Measurements from ENCODE around the gene HDAC7.
"Not testable (repeated sequence)": the region's sequence is repeated elsewhere in the genome, so short reads cannot be mapped to it uniquely, and the experiment has no call there.

The HDAC7 gene

DNA sequence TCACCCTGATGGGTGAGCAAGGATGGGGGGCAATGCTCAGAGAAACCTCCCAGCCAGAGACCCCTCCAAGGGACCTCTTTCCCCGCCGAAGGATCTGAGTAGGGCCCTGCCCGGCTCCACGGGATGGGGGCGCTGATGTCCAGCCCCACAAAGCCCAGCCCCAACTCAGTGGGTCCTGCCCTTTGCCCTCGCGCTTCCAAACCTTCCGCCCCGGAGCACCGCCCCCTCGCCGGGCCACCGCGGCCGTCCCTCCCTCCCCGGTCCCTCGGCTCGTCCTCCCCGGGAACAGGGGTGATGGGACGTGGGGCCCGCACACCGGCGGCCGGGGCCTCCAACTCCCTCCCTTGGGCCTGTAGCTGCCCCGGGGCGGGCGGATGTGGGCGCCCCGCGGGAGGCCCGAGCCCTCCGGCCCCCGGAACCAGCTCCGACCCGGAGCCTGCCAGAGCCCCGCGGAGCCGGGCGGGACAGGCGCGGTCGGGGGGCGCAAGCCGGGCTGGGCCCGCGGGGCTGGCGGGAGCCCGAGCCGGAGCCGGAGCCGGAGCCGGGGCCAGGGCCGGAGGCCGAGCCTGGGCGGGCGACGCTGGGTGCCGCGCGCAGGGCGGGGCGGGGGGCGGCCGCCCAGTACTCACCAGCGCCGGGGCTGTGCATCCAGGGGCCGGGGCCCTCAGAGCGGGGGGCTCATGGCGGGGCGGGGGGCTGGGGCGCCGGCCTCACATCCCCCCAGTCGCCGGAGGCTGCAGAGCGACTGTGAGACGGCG, 386 bp downstream of the HDAC7 start:
- TF ChIP-seq, protein P1, sequence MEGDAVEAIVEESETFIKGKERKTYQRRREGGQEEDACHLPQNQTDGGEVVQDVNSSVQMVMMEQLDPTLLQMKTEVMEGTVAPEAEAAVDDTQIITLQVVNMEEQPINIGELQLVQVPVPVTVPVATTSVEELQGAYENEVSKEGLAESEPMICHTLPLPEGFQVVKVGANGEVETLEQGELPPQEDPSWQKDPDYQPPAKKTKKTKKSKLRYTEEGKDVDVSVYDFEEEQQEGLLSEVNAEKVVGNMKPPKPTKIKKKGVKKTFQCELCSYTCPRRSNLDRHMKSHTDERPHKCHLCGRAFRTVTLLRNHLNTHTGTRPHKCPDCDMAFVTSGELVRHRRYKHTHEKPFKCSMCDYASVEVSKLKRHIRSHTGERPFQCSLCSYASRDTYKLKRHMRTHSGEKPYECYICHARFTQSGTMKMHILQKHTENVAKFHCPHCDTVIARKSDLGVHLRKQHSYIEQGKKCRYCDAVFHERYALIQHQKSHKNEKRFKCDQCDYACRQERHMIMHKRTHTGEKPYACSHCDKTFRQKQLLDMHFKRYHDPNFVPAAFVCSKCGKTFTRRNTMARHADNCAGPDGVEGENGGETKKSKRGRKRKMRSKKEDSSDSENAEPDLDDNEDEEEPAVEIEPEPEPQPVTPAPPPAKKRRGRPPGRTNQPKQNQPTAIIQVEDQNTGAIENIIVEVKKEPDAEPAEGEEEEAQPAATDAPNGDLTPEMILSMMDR (IDR thresholded peaks at IDR 0.05; ENCODE audit: extremely low read depth, insufficient read depth, missing control alignments) = peak; percentile 62
- DNase-seq (ENCODE audit: low spot score) = peak; percentile 76
- in situ Hi-C loops (cut with MboI; ENCODE audit: low pct_unique_long_range_greater_than_20kb, low sequenced_read_pairs, unreplicated experiment) = no loop called here

DNA sequence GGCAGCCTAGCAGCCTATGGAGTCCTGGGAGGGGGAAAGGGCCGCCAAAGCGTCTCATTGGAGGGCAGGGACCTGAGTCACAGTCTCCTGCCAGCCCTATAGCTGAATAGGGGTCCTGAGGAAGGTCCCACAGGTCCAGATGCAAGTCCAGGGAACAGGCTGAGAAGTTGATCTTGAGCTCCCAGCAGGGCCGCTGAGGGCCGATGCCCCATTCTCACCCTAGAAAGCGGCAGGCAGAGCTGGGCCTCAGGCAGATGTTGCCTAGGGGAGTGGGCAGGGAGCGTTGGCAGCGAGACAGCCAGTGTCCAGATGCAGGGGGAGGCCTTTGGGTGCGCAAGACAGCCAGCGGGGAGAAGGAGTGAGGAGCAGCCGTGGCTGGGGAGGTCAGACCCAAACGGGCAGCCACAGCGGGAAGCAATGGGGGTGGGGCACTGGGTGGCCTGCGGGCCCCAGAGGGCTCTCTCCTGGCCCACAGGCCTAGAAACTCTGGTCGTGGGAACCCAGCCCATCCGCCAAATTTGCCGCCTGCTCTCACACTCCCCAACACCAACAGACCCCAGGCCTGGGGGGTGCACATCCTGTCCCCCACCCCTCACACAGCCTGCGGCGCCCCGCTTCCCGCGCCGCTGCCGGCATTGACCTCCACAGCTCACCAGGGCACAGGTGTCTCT, 1.1 kb downstream of the HDAC7 start:
- in situ Hi-C loops (cut with MboI; ENCODE audit: low pct_unique_long_range_greater_than_20kb, low sequenced_read_pairs, unreplicated experiment) = no loop called here
- TF ChIP-seq, protein P1 (IDR thresholded peaks at IDR 0.05; ENCODE audit: extremely low read depth, insufficient read depth, missing control alignments) = no peak
- DNase-seq (ENCODE audit: low spot score) = peak; percentile 60

DNA sequence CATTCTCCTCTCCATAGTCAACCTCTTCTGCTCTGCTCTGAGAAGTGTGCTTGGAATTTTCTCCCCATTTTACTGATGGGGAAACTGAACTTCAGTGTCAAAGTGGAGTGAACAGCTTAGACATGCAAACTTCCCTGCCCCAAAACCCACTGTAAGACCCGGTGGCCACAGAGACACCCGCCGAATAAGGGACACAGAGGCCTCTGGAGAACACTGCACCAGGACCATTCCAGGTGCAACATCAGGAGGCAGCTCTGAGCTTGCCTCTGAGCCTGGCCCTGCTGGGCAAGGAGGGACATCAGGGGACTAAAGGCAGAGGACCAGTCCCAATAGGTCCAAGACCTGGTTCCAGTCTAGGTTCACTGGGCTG, 1.7 kb downstream of the HDAC7 start:
- in situ Hi-C loops (cut with MboI; ENCODE audit: low pct_unique_long_range_greater_than_20kb, low sequenced_read_pairs, unreplicated experiment) = no loop called here
- TF ChIP-seq, protein P1 (IDR thresholded peaks at IDR 0.05; ENCODE audit: extremely low read depth, insufficient read depth, missing control alignments) = no peak
- DNase-seq (ENCODE audit: low spot score) = no peak

DNA sequence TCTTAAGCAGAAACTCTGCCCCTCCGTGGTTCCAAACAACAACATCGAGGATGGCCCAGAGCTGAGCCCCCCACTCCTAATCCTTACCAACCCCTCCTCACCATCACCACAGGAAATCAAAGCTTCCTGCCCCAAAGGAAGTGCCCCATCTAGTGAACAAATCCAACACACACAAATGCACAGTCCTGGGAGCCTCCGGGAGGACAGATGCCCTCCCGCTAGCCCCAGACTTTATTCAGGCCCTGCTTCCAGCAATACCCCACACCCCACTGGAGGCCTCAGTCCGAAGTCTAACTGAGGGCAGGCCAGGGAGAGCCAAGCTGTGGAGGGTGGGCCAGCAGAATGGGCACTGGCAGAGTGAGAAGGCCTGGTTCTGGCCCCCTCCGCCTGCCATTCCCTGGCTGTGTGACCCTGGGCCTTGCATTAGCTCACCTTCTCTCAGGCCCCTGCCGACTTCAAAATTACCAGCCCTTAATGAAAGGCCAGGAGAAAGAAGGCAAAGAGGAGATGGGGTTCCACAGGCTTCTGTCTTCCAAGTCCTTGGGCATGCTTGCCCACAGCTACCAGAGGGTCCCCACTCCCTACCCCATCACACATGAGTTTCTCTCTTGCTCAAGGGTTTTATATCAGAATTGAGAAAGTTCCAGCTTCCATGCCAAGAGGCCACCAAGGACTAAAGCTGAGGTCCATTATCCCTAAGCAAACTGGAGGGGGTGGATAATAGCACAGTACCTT, 2.3 kb downstream of the HDAC7 start:
- TF ChIP-seq, protein P1 (IDR thresholded peaks at IDR 0.05; ENCODE audit: extremely low read depth, insufficient read depth, missing control alignments) = peak; percentile 18
- no peak for DNase-seq (ENCODE audit: low spot score)
- in situ Hi-C loops (cut with MboI; ENCODE audit: low pct_unique_long_range_greater_than_20kb, low sequenced_read_pairs, unreplicated experiment) = no loop called here

DNA sequence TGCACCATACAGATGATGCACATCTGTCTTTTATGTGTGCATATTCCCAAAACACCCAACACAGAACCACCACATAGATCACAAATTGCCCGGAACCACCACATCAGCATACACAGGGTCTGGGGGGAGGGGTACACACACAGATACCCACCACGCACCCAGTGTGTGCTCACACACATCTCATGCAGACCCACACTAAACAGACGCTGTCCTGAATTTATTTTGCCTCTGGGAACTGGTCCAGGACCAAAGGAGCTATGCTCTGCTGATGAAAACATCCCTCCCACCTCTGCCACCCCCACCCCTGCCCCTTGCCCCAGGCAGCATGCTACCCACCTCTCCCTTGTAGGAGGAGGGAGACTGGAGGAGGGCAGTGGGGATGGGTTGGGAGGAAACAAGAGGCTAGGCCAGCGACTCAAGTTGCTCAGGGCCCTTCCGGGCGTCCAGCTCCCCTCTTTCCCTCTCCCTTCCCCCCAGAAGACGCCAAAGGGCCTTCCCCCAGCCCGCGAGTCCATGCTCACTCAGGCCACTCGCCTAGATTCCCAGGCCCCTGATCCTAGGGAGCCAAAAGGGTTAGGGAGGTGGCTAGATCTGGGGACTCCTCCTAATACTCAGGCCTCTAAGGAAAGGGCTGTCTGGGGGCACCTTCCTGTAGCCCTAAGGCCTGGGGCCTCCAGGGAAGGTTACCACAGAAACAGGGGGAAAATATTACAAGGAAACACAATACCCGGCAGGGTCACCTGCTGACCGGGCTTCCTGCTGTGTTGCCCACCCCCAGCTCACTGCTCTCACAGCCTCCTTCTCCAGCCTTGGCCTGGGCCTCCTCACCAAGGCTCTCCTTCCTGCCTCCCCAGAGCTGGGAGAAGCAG, 3.1 kb downstream of the HDAC7 start:
- in situ Hi-C loops (cut with MboI; ENCODE audit: low pct_unique_long_range_greater_than_20kb, low sequenced_read_pairs, unreplicated experiment) = no loop called here
- no peak for DNase-seq (ENCODE audit: low spot score)
- TF ChIP-seq, protein P1 (IDR thresholded peaks at IDR 0.05; ENCODE audit: extremely low read depth, insufficient read depth, missing control alignments) = no peak

DNA sequence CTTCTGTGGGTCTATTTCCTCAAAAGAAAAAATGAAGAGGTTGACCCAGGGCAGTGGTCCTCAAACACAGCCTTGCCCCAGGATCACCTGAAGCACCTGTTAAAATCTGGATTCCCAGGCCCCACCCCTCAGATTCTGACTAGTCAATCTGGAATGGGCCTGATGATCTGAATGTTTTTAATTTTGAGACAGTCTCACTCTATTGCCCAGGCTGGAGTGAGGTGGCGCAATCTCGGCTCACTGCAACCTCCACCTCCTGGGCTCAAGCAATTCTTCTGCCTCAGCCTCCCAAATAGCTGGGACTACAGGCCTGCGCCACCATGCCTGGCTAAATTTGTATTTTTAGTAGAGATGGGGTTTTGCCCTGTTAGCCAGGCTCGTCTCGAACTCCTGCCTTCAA, 4.3 kb downstream of the HDAC7 start:
- in situ Hi-C loops (cut with MboI; ENCODE audit: low pct_unique_long_range_greater_than_20kb, low sequenced_read_pairs, unreplicated experiment); DNase-seq (ENCODE audit: low spot score): not testable (repeated sequence)
